Measurements from ENCODE around the gene TLR3.
"Not testable (repeated sequence)": the region's sequence is repeated elsewhere in the genome, so short reads cannot be mapped to it uniquely, and the experiment has no call there.

The TLR3 gene

DNA sequence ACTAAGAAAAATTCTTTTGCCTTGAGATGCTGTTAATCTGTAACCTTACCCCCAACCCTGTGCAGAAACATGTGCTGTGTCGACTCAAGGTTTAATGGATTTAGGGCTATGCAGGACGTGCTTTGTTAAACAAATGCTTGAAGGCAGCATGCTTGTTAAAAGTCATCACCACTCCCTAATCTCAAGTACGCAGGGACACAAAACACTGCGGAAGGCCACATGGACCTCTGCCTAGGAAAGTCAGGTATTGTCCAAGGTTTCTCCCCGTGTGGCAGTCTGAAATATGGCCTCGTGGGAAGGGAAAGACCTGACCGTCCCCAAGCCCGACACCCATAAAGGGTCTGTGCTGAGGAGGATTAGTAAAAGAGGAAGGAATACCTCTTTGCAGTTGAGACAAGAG lies 18.8 kb upstream of the TLR3 start:
- DNase-seq (ENCODE audit: low spot score): not testable (repeated sequence)

DNA sequence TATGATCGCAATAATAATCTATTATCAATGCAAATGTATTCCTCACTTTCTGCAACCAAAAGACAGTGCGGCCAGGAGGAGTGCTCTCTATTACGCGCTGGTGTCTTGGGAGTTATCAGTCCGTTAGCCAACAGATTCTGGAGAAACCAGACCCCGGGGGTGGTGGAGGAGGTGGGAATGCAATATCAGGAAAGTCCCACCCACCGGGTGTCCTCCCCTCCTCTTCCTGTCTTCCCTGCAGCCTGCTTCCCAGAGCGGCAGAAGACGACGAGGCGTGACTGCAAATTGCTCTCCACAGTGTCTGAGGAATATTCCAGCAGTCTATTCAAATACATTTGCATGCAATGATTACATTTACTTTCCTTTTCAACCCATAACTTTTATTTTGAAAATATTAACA lies 17.9 kb upstream of the TLR3 start:
- no peak for DNase-seq (ENCODE audit: low spot score)

DNA sequence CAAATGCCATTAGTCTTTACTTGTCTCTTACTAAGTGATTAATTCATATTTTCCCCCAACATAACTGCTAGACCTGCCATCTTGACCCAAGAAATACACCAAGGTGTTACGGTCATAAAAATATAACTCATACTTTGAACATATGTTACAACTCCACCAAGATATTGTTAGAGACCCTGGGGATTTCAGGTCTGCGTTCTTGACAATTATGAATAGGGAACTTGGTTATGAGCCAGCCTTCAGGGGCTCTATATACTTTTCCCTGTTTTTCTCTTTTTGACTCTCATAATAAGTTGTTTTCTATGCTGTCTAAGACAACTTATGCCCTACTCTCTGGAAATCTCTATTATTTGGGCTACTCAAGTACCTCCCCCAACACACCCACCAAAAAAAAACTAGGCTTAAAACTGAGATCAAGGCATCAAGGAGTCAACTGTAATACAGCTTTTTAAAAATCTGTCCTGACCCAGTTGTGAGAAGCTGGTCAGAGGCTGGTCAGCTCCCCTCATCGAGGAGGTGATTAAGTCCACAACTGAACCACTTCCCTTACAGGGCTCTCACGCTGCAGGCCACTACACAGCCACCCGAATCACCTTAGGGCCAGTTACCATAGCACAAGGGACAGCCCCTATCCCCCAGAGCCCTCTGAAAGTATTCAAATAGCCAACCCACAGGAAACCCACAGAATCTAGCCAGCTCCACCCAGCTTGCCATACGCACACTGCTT lies 10.5 kb upstream of the TLR3 start:
- DNase-seq (ENCODE audit: low spot score): no peak

DNA sequence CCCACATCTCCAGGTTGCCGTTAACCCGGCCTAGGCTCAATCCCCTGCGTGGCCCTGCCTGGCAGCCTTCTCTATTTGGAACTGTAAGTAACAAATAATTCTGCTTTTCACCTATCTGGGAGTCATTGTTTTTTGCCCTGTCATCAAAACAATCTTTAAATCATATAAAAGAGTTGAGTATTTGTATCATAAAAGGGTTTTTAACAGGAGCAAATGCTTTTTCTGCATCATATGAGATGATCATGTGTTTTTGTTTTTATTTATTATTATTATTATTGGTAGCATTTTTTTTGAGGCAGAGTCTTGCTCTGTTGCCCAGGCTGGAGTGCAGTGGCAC lies 10.0 kb upstream of the TLR3 start:
- no peak for DNase-seq (ENCODE audit: low spot score)

DNA sequence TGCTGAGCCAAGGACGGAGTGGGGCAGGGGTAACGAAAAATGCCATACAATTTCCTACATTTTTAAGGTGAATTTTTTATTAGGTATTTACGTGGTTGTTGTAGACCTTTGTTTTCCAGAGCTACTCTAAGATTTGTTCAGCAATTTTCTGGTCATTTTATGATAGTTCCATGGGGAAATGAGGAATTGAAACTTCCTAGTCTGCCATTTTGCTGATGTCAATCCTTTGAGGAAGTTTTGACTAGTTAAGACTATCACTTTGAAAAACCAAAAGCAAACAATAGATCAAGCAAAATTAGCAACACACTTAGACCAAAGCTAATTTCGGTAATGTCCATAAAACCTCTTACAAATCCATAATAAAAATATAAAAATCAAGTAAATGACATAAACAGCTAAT lies 7.0 kb upstream of the TLR3 start:
- no peak for DNase-seq (ENCODE audit: low spot score)

DNA sequence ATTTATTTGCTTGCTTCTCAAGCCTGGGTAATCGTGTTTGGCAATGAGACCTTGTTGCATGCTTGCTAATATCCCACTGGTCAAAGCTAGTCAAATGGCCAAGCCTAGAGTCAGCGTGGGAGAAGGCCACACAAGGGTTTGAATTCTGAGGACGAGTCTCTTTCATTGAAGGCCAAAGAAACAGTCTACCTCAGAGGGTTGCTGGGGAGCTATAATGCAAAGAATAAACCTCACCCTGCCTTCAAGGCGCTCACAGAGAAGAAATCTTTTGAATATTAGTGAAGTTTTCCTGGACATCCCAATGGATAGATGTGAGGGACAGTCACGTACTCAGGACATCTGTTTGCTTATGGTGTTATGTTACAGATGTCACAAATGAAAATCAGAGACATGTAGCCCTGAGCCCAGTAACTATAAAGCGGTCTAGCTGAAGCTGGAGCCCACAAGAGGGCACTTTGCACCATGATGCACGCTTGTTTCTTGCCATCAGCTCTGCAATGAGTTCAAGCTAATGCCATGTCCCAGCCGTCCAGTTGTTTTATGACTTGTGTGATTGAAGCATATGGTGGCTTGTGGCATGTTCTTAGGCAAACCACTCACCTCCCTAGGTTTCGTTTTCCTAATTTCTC lies 1.1 kb upstream of the TLR3 start:
- peak; percentile 22 for DNase-seq (ENCODE audit: low spot score)

DNA sequence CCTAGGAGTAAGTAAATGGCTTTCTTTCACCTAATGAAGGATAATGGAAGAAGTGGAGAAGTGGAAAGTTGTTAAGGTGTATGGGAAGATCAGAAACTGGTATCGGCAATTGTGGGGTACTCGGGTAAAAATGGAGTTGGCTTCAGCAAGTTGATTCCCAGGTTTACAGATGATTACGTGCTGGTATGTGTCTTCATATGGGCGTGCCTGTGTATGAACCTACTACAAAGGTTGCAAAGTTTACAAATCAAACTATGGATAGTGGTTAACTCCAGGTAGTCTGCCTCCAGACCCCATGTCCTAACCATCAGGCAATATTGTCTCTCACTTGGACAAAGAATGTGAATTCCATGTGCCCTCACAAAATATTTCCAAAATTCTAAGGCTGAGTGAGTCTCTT lies 773 bp downstream of the TLR3 start:
- no peak for DNase-seq (ENCODE audit: low spot score)

DNA sequence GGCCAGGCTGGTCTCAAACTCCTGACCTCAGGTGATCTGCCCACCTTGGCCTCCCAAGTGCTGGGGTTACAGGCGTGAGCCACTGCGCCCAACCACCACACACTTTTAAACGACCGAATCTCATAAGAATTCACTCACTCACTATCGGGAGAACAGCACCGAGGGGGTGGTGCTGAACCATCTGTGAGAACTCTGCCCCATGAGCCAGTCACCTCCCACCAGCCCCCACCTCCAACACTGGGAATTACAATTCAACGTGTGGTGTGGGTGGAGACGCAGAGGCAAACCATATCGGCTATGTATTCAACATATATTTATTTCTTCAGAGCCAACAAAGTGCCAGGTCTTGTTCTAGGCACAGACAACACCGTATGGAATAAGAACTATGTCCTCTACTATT lies 3.6 kb downstream of the TLR3 start:
- DNase-seq (ENCODE audit: low spot score): no peak

DNA sequence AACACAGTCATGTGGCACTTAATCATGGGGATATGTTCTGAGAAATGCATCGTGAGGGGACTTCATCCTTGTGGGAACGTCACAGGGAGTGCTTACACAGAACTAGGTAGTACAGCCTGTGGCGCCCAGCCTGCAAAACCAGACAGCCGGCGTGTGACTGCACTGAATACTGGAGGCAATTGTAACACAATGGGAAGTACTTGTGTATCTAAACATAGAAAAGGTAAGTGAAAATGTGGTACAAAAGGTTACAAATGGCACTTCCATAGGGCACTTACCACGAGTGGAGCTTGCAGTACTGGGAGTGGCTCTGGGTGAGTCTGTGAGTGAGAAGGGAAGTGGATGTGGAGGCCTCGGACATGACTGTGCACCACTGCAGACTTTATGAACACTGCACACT lies 5.2 kb downstream of the TLR3 start:
- DNase-seq (ENCODE audit: low spot score): no peak

DNA sequence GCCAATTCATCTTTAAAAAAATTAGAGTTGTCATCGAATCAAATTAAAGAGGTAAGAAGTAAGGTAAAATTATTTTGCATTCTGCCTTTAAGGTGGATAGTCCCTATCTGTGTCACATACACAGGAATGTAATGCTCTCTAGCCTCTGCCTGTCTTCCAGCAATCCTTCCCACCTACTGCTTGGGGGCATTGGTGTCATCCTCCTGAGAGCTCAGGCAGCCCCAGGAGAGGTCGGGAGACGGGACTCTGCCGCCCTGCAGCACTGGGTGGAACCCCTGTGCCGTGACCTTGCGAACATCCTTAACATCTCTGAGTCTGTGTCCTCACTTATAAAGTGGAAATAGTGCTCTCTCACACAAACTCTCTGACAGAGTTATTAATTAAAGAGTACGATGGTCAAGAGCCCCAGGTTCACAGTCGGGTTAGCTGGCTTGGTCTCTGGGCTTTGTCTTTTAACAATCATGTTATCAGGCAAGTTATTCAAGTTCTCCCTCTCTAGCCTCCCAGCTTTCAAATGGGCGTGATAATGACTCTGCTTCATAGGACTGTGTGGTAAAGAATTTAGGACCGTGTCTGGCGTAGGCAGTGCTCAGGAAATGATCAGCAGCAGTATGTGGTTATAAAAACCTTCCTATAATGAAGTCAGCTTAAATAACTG lies 10.2 kb downstream of the TLR3 start:
- DNase-seq (ENCODE audit: low spot score): no peak

DNA sequence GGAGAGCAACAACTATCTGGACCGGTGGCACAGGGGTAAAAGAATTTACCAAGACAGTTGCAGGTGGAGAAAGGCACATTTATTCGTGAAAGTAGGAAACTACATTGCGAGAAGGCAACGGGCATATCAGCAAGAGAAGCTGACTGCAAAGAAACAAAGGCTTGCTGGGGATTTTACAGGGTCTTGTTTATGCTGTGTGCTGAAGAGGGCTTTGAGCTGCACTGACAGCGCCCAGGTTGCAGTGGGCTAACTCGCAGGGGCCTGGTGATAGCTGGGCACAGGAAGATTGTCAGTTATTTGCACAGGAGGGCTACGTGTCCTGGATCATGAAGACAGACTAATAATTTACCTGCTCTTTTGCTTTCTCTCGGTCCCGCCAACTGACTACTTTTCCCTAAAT lies 10.7 kb downstream of the TLR3 start:
- no peak for DNase-seq (ENCODE audit: low spot score)

DNA sequence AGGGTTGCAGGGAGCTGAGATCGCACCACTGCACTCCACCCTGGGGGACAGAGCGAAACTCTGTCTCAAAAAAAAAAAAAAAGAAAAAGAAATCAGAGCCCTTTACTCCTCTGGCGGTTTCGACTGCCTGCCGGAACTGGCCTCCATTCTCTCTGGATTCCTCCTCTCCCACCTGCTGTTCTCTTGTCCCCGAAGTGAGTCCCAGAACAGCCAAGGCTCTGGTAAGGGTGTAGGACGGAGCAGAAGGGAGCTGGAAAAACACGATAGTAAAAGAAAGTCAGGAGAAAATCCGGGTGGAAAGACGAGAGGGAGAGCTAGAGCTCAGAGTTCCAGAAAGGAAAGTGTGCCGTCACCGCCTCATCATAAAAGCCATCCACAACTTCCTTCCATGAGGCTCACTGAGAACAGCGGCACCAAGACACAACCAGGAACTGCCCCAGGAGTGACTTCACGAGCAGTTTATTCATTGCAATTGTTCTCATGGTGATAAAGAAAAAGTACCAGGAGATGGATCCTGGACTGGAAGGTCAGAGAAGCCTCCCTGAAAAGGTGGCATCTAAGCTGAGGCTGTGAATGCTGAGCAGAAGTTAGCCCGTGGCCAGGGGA lies 12.3 kb downstream of the TLR3 start:
- no peak for DNase-seq (ENCODE audit: low spot score)

DNA sequence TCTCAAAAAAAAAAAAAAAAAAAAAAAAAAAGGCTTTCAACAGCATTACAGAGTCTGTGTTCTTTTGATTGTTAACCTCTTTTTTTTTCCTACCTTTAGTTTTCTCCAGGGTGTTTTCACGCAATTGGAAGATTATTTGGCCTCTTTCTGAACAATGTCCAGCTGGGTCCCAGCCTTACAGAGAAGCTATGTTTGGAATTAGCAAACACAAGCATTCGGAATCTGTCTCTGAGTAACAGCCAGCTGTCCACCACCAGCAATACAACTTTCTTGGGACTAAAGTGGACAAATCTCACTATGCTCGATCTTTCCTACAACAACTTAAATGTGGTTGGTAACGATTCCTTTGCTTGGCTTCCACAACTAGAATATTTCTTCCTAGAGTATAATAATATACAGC lies 13.3 kb downstream of the TLR3 start:
- no peak for DNase-seq (ENCODE audit: low spot score)

DNA sequence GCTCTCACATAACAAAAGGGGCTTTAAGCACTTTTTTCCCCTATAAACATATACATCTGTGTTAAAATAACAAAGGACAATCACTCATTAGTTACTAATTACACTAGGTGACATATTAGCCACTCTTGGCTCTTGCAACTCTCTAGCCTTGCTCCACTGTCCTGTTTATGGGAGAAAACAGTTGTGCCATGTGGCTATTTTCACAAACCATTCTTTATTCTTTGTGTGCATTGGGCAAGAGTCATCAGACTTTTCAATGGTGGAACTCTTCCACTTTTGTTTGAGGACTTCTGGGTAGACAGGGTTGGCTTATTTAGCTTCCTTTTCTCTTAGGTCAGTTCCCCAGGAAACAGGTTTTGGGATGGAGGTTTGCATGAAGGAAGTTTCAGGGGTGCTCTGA lies 19.6 kb downstream of the TLR3 start:
- DNase-seq (ENCODE audit: low spot score): no peak

DNA sequence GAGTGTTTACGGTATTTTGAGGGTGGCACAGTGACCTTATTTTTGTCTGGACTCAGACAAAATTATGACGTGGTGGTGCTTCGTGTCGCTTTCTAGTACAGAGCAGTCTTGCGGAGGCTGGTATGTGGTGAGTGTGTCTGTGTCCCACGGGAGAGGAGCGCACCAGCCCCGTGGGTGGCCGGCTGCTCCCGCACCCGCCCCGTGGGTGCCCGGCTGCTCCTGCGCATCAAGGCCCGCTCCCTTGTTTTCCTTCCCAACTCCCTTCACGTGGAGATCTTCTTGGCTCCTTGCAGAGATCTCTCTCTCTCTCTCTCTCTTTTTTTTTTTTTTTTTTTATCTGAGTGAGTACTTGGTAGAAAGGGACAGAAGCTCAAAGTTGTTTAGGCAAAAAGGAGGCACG lies 23.3 kb downstream of the TLR3 start:
- no peak for DNase-seq (ENCODE audit: low spot score)

DNA sequence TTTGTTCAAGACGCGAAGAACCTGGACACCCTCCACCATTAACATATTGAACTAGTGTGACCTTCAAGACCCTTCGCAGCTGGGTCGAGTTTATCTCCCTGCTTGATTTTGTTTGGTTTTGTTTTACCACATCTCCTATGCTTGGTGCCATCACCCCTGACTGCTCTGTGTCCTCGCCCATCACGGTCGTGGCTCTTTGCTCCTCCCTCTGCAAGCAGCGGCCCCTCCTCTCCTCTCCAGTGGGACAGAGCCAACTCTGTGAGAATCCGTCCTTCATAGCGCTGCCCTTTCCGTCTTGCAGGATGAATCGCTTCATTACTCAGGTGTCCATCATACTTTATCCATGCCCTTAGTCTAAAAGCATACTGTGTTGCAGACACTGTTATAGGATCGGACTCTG lies 26.4 kb downstream of the TLR3 start:
- DNase-seq (ENCODE audit: low spot score): no peak

DNA sequence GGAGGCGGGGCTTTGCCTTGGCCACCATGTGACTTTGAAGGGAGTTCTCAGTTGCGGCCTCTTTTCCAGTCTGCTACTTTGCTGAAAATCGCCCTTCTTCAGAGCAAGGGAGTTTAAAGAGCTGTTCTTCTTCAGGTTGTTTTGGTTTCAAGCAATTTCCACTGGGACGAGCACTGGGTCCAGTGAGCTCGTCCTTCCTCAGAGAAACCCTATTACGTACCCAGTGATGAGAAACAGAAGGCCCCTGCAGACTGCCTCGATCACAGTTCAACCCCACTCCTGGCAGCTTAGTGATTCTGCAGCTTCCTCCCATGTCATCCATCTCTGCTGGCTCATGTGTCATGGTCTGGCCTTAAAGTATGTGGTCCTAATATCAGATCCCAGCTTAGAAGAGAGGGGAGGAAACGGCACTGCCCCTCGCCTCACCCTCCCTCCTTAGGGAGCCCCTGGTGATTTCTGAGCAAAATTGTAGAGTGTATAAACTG lies 27.8 kb downstream of the TLR3 start:
- DNase-seq (ENCODE audit: low spot score): no peak

DNA sequence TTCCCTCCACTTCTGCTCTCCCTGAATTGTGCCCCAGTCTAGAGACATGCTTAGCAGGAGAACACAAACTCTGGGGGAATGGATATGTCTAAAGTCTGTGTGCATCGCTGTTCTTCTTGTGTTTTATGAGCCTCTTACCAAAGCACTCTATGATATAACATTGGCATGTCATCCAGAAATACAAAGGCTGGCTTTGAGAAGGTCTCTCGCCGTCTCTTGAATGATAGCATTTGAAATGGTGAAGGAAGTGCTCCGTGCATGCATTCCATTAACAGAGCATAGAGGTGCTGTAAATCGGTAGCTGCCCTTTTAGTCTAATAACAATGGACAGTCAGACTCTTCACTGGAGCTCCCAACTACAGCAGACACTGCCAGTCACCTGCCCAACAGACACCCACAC lies 28.4 kb downstream of the TLR3 start:
- DNase-seq (ENCODE audit: low spot score): no peak

DNA sequence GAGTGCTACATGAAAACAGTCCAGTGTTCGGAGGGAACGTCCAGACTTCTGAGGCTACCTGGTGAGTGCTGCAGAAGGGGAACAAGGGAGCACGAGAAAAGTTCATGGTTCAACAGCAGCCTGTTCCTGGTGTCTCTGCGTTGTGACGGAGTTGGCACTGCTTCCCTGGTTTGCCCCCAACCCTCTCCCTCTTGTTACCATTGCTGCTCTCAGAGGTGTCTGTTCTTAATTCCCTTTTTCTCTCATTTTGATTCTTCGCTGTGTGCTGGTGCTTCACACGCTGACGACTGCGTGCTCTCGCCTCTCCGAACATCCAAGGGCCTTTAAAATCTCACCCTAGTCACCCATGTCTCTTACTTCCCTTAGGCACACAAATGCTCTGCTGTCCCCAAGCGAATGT lies 34.0 kb downstream of the TLR3 start:
- no peak for DNase-seq (ENCODE audit: low spot score)

DNA sequence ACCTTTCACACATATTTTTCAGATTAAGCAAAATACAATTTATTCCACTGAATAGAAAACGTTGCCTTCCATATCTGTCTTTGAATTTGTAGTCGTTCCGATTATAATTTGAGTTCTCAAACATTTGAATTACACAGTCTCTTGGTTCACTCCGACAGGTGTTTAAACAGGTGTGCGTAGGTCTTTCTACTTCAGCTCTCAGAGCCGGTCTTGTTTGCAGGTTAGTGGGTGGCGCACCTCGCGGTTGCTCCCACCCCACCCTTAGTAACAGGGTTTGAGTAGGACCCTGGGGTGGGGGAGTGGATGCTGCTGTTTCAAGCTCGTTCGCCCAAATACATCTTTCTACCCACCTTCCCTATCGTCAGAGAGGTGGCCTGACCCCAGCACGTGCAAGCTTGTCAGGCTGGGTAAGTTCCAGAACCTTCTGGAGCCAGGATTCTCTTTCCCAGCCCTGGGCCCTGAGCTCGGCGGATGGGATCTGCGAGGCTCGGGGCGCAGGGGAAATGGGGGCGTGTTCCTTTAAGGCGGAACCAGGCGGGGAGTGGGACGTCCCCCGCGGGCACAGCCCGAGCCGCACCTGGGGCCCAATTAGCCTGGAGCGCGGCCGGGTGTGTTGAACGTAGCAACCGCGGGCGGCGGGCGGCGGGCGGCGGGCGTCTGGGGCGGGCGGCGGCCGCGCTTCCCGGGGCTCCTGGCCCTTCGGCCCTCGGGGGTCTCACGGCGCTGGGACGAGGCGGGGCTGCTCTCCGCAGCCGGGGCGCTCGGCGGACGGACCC lies 35.3 kb downstream of the TLR3 start, which contains the start of gene FAM149A:
Gene FAM149A, plus strand, starts transcription at position 591 of the 776 bp plus-strand sequence.
- DNase-seq (ENCODE audit: low spot score): no peak

DNA sequence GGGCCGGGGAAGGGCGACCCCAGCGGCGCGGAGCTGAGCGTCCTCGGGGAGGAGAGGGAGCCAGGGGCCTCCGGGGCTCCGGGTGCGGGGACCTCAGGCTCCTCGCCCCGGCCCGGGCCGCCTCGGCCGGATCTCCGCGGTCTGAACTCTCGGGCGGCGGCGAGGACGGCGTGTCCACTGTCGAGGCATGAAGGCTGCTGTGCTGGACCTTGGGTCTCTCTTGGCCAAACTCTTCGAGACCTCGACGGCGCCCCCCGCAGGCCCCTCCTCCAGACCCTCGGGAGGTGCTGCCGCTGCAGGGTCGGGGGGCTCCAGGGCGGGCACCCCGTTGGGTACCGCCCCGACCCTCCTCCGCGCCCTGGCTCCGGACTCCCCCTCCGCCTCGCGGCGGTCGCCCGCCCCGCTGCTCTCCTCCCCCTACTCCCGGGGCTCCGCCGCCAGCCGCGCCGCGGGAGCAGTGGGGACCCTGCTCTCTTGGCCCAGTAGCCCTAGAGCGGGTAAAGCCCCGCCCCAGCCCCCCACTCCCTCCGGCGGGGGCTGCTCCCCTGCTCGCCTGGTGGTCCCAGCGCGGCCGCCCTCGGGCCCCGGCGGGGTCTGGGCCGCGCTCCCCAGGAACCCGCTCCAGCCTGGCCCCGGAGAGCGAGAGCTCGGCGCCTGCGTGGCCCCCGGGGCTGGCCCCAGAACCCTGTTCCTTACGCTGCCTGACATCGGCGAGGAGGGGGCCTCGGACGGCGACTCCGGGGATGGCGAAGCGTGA lies 36.1 kb downstream of the TLR3 start:
- no peak for DNase-seq (ENCODE audit: low spot score)

Measured in hematopoietic multipotent progenitor cell treated with erythropoietin and hydrocortisone succinate and interleukin-3 and kit ligand, for 15 days (in vitro differentiated cells).